PC-3 (cell line): ENCODE measurements around the gene PRPF19.

ENCODE experiments used
- EZH2 ChIP-seq: fragments of 300-600 bp; sonication (generic); IDR thresholded peaks from one replicate; pipeline ENCODE4 v1.6.1; 2017; ENCODE audit warnings: antibody characterized with exemption, mild to moderate bottlenecking, low read length; ENCODE audit not compliant: unreplicated experiment
- EZH2phosphoT487 ChIP-seq: fragments of 300-600 bp; sonication (generic); IDR thresholded peaks from 2 replicates; pipeline ENCODE4 v1.6.1; 2018; ENCODE audit warnings: mild to moderate bottlenecking, antibody characterized with exemption, low read length, borderline replicate concordance
- TF ChIP-seq, protein P1 (sequence below): fragments of 300-600 bp; sonication (generic); conservative IDR thresholded peaks from 2 replicates; pipeline ENCODE4 v1.5.1; 2017; ENCODE audit warnings: antibody characterized with exemption, low read depth, mild to moderate bottlenecking, low read length

GRCh38 chr11:60854140-60854846 lies 52.1 kb downstream of the PRPF19 start:
- TF ChIP-seq, protein P1, sequence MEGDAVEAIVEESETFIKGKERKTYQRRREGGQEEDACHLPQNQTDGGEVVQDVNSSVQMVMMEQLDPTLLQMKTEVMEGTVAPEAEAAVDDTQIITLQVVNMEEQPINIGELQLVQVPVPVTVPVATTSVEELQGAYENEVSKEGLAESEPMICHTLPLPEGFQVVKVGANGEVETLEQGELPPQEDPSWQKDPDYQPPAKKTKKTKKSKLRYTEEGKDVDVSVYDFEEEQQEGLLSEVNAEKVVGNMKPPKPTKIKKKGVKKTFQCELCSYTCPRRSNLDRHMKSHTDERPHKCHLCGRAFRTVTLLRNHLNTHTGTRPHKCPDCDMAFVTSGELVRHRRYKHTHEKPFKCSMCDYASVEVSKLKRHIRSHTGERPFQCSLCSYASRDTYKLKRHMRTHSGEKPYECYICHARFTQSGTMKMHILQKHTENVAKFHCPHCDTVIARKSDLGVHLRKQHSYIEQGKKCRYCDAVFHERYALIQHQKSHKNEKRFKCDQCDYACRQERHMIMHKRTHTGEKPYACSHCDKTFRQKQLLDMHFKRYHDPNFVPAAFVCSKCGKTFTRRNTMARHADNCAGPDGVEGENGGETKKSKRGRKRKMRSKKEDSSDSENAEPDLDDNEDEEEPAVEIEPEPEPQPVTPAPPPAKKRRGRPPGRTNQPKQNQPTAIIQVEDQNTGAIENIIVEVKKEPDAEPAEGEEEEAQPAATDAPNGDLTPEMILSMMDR, result no peak
- TF ChIP-seq EZH2phosphoT487 (no peak), EZH2 (no peak)
